Measurements from ENCODE around the gene CLEC4G. TPM values are rescaled to one million over a fixed set of nuclear protein-coding genes. Genes with fewer than 3 reads are reported as not detected.
"Not testable (repeated sequence)": the region's sequence is repeated elsewhere in the genome, so short reads cannot be mapped to it uniquely, and the experiment has no call there.

CLEC4G gene
- total RNA-seq, 1 experiment from 2014 or later = 0.55 TPM

- TF ChIP-seq ATF2 (CRISPR knock-in tag; IDR thresholded peaks at IDR 0.05; ENCODE audit: borderline replicate concordance, low read depth) (no peak), ERG (CRISPR knock-in tag; IDR thresholded peaks at IDR 0.05) (no peak), GABPB1 (CRISPR knock-in tag; IDR thresholded peaks at IDR 0.05) (no peak)
These were observed 34.6 kb upstream of the CLEC4G start (continued) for GRCh38 chr19:7766535-7766934.

- peaks cover 12% of the 10 kb centered on the region for H3K4me1 Mint-ChIP-seq
- H3K36me3 Mint-ChIP-seq; ATAC-seq; POLR2A ChIA-PET; DNase-seq (ENCODE audit: low spot score); H3K4me3 Mint-ChIP-seq; H3K27ac Mint-ChIP-seq: not testable (repeated sequence)
- peaks cover 24% of the 10 kb centered on the region for H3K9me3 Mint-ChIP-seq
- H3K27me3 Mint-ChIP-seq (ENCODE audit: low read depth) = peaks cover 17% of the 10 kb centered on the region
- CTCF ChIA-PET = interaction anchor here (1.2 kb wide), 1 partner anchor 84 kb away, joined by 4 read pairs; the partner anchor contains the start of gene TRAPPC5
These were observed 33.1 kb upstream of the CLEC4G start for GRCh38 chr19:7765043-7765442.

- H3K27ac Mint-ChIP-seq; ATAC-seq; H3K4me3 Mint-ChIP-seq; POLR2A ChIA-PET; DNase-seq (ENCODE audit: low spot score): not testable (repeated sequence)
- Mint-ChIP-seq H3K36me3 (peaks cover 13% of the 10 kb centered on the region), H3K27me3 (ENCODE audit: low read depth) (peaks cover 24% of the 10 kb centered on the region), H3K9me3 (peaks cover 33% of the 10 kb centered on the region), H3K4me1 (peaks cover 12% of the 10 kb centered on the region)
- CTCF ChIA-PET = interaction anchor here (1.2 kb wide), 1 partner anchor 83 kb away, joined by 4 read pairs; the partner anchor contains the start of gene TRAPPC5
These were observed 32.2 kb upstream of the CLEC4G start for GRCh38 chr19:7764157-7764556.

- Mint-ChIP-seq H3K4me1 (peaks cover 12% of the 10 kb centered on the region), H3K27ac (no peak overlapping the region), H3K4me3 (no peak overlapping the region), H3K27me3 (ENCODE audit: low read depth) (peaks cover 28% of the 10 kb centered on the region), H3K36me3 (peaks cover 16% of the 10 kb centered on the region), H3K9me3 (peaks cover 38% of the 10 kb centered on the region)
- ATAC-seq = no peak
- TF ChIP-seq NFYB (CRISPR knock-in tag; conservative IDR thresholded peaks at IDR 0.05; ENCODE audit: low read depth) (no peak), TEAD1 (CRISPR knock-in tag; IDR thresholded peaks at IDR 0.05) (no peak), PREB (CRISPR knock-in tag; IDR thresholded peaks at IDR 0.05; ENCODE audit: borderline replicate concordance) (no peak), HMGXB4 (CRISPR knock-in tag; IDR thresholded peaks at IDR 0.05) (no peak), ZNF232 (CRISPR knock-in tag; IDR thresholded peaks at IDR 0.05) (no peak), ZNF219 (CRISPR knock-in tag; IDR thresholded peaks at IDR 0.05; ENCODE audit: borderline replicate concordance) (no peak)
- DNase-seq (ENCODE audit: low spot score) = no peak
- ChIA-PET CTCF (interaction anchor here (0.7 to 1.2 kb wide), 3 partner anchors 36 to 94 kb away, joined by 3 to 4 read pairs (median 3); partner anchors contain the start of gene TRAPPC5), POLR2A (no interaction called here)
These were observed 31.8 kb upstream of the CLEC4G start for GRCh38 chr19:7763696-7764095.

- Mint-ChIP-seq H3K4me3 (no peak within 1 kb of the TSS), H3K4me1 (peaks cover 12% of the 10 kb centered on the region), H3K27ac (no peak within 1 kb of the TSS), H3K36me3 (peaks cover 23% of the 10 kb centered on the region), H3K9me3 (peaks cover 46% of the 10 kb centered on the region), H3K27me3 (ENCODE audit: low read depth) (peaks cover 27% of the 10 kb centered on the region)
- ChIA-PET CTCF (interaction anchor here (0.6 to 0.7 kb wide), 3 partner anchors 37 to 273 kb away, joined by 3 read pairs; no protein-coding TSS in a partner anchor), POLR2A (no interaction called here)
- no peak for ATAC-seq
- DNase-seq (ENCODE audit: low spot score) = no peak
- TF ChIP-seq ATF2 (CRISPR knock-in tag; IDR thresholded peaks at IDR 0.05; ENCODE audit: borderline replicate concordance, low read depth) (no peak), OVOL2 (CRISPR knock-in tag; IDR thresholded peaks at IDR 0.05; ENCODE audit: borderline replicate concordance) (no peak), TCF7 (CRISPR knock-in tag; IDR thresholded peaks at IDR 0.05; ENCODE audit: low read depth) (no peak), ELF4 (CRISPR knock-in tag; IDR thresholded peaks at IDR 0.05; ENCODE audit: low read depth) (no peak), E2F5 (CRISPR knock-in tag; IDR thresholded peaks at IDR 0.05) (no peak), ZNF396 (CRISPR knock-in tag; IDR thresholded peaks at IDR 0.05; ENCODE audit: borderline replicate concordance) (no peak), USF1 (CRISPR knock-in tag; IDR thresholded peaks at IDR 0.05) (no peak), ZNF121 (CRISPR knock-in tag; IDR thresholded peaks at IDR 0.05) (no peak), MAX (CRISPR knock-in tag; IDR thresholded peaks at IDR 0.05) (no peak)
These were observed 30.9 kb upstream of the CLEC4G start, which contains the start of gene CLEC4M for GRCh38 chr19:7762719-7763293. CLEC4M (plus strand) TSS chr19:7763243; CDS start chr19:7763267, 24 bp downstream.
